Vagina (tissue), 2 donors: Measurements from ENCODE around the gene RFTN1.

Experiments used
- POLR2A ChIP-seq, 2 donors: fragments of 450-650 bp; IDR thresholded peaks; one replicate each; pipeline ENCODE4 v1.6.1; 2017; ENCODE audit warnings: antibody characterized with exemption in 2 of 2, mild to moderate bottlenecking in 2 of 2, moderate library complexity in 2 of 2
- TF ChIP-seq, protein P1 (sequence below), 3 experiments: fragments of 450-650 bp in 2 of 3; fragments of 200-600 bp in 1 of 3; sonication (generic) in 1 of 3; IDR thresholded peaks; one replicate each; pipeline ENCODE4 v1.5.1; 2017 to 2019; ENCODE audit warnings: antibody characterized with exemption in 3 of 3, mild to moderate bottlenecking in 2 of 3, moderate library complexity in 2 of 3

DNA sequence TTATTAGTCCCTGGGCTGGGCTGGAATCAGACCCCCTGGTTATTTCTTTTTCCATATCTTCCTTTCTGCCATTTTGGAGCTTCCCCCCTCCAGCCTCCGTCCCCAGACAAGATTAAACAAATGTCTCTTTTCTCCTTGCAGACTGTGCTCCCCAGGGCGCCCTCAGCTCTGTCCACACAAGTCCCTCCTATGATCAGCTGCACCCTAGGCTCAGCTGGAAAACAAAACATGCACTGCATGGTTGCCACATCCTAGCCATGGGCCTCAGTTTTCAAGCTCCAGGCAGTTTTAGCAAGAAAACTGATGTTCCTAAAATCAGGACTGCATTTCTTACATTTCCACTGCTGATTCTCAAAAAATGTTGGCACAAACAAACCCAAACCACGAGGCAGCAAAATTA is 23.5 kb upstream of the RFTN1 start:
- no peak for TF ChIP-seq POLR2A (IDR thresholded peaks at IDR 0.05)
- TF ChIP-seq, protein P1, sequence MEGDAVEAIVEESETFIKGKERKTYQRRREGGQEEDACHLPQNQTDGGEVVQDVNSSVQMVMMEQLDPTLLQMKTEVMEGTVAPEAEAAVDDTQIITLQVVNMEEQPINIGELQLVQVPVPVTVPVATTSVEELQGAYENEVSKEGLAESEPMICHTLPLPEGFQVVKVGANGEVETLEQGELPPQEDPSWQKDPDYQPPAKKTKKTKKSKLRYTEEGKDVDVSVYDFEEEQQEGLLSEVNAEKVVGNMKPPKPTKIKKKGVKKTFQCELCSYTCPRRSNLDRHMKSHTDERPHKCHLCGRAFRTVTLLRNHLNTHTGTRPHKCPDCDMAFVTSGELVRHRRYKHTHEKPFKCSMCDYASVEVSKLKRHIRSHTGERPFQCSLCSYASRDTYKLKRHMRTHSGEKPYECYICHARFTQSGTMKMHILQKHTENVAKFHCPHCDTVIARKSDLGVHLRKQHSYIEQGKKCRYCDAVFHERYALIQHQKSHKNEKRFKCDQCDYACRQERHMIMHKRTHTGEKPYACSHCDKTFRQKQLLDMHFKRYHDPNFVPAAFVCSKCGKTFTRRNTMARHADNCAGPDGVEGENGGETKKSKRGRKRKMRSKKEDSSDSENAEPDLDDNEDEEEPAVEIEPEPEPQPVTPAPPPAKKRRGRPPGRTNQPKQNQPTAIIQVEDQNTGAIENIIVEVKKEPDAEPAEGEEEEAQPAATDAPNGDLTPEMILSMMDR (IDR thresholded peaks at IDR 0.05), result no peak
